ENCODE results near the gene LRRC3. TPM values are rescaled to one million over a fixed set of nuclear protein-coding genes. Genes with fewer than 3 reads are reported as not detected.

LRRC3 gene
- total and polyA plus RNA-seq, 2 donors (not counting 3 experiments of a cell fraction or from before 2014, with no cell fraction given): 4.8 to 4.9 TPM

DNA sequence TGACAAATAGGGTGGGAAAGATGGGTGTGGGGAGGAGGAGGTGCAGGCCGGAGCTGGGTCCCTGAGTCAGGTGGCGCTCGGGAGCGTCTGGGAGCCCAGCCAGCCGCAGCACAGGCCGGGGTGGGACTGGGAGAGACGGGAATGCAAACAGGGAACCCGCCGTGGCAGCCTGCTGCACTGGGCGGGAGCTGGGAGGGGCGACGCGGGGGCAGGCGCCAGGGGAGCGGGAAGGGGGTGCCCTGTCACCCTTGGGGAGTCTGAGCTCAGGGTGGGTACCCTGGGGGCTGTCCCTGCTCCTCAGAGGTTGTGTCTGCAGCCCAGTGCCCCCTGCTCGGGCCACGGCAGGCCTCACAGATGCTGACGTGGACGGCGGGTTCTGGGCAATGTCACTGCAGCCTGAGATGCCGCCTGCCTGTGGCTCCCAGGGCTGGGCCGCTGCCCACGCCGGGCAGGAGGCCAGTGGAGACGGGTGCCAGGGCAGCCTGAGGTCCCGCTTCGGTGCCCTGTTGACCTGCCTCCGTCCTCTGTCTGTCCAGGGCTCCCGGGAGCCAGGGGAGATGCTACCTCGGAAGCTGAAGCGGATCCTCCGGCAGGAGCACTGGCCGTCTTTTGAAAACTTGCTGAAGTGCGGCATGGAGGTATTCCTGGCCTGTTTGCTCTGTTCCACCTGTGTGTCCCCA lies 16.6 kb upstream of the LRRC3 start:
- no peak overlapping the region for H3K27ac ChIP-seq (ENCODE audit: insufficient read depth, low read depth, low read length)
- FAIRE-seq (no peak), DNase-seq (ENCODE audit: low read depth, low spot score) (no peak)
- H3K27me3 ChIP-seq (ENCODE audit: control insufficient read depth in 2 of 2, insufficient read depth in 2 of 2, low read length in 2 of 2): no peaks in the 10 kb centered on the region
- H3K79me2 ChIP-seq (ENCODE audit: control insufficient read depth, insufficient read depth, low read length): no peaks in the 10 kb centered on the region
- TF ChIP-seq FOS (IDR thresholded peaks at IDR 0.05; ENCODE audit: borderline replicate concordance, insufficient read depth, low read length): no peak
- no peak for TF ChIP-seq EZH2 (IDR thresholded peaks at IDR 0.05; ENCODE audit: borderline replicate concordance, low read depth, low read length, severe bottlenecking)
- TF ChIP-seq JUN (IDR thresholded peaks at IDR 0.05; ENCODE audit: borderline replicate concordance, insufficient read depth, insufficient read length, low read depth): no peak
- no peak for TF ChIP-seq POLR2AphosphoS5 (IDR thresholded peaks at IDR 0.05; ENCODE audit: insufficient read depth, low read depth, low read length)
- no peak for TF ChIP-seq POLR2A (IDR thresholded peaks at IDR 0.05; ENCODE audit: low read depth, low read length)
- no peaks in the 10 kb centered on the region for H3K36me3 ChIP-seq (ENCODE audit: control insufficient read depth in 2 of 2, extremely low read depth in 1 of 2, insufficient read depth in 2 of 2, low read length in 2 of 2)
- CTCF ChIA-PET: no interaction called here
- BruUV-seq (replicated peaks): no TSS peak
- H4K20me1 ChIP-seq (replicated peaks; ENCODE audit: control insufficient read depth, extremely low read depth, insufficient read depth, low read length): no peaks in the 10 kb centered on the region
- H3K9me3 ChIP-seq (replicated peaks; ENCODE audit: control insufficient read depth, insufficient read depth, low read length): no peaks in the 10 kb centered on the region
- H3K4me3 ChIP-seq (replicated peaks in 1 of 3; ENCODE audit: insufficient read depth in 1 of 3, low read depth in 1 of 3, low read length in 3 of 3): no peak overlapping the region
- dilution Hi-C loops (cut with MboI; ENCODE audit: extremely low pct_ligation_motif_present, low sequenced_read_pairs) (no loop called here), intact Hi-C loops (cut with micrococcal nuclease) (no loop called here)
- H3K4me2 ChIP-seq (ENCODE audit: insufficient read depth, low read length): no peak overlapping the region
- no peaks in the 10 kb centered on the region for H3K4me1 ChIP-seq (ENCODE audit: control insufficient read depth, extremely low read depth, insufficient read depth, low read length)
- no peak overlapping the region for H2AFZ ChIP-seq (ENCODE audit: low read depth, low read length)
- no peaks in the 10 kb centered on the region for H3K9me1 ChIP-seq (replicated peaks; ENCODE audit: control insufficient read depth, extremely low read depth, insufficient read depth, low read length)
- no peak overlapping the region for H3K9ac ChIP-seq (replicated peaks; ENCODE audit: extremely low read depth, insufficient read depth, low read length)
- POLR2A ChIA-PET: no interaction called here

DNA sequence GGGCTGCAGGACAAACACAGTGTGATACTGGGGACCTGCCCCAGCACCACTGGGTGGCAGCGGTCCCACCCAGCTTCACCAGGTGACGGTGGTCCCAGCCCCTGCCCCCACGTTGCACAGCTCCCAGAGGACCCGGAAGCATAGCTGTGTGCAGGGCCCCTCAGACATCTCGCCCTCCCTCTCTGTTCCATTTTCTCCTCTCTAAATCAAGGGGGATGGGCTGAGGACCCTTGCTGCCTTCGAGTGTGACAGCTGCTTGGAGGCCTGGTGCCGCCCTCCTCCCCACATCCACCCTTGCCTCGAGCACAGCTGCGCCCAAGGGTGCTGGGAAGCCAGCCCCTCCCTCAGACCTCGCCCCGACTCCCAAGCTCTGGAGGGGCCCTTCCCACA lies 16.1 kb upstream of the LRRC3 start:
- Histone ChIP-seq H3K9ac (replicated peaks; ENCODE audit: extremely low read depth, insufficient read depth, low read length) (no peak overlapping the region), H3K4me2 (ENCODE audit: insufficient read depth, low read length) (no peak overlapping the region), H3K4me1 (ENCODE audit: control insufficient read depth, extremely low read depth, insufficient read depth, low read length) (no peaks in the 10 kb centered on the region), H3K9me1 (replicated peaks; ENCODE audit: control insufficient read depth, extremely low read depth, insufficient read depth, low read length) (no peaks in the 10 kb centered on the region), H3K79me2 (ENCODE audit: control insufficient read depth, insufficient read depth, low read length) (no peaks in the 10 kb centered on the region), H3K27me3 (ENCODE audit: control insufficient read depth in 2 of 2, insufficient read depth in 2 of 2, low read length in 2 of 2) (no peaks in the 10 kb centered on the region), H3K36me3 (ENCODE audit: control insufficient read depth in 2 of 2, extremely low read depth in 1 of 2, insufficient read depth in 2 of 2, low read length in 2 of 2) (no peaks in the 10 kb centered on the region), H2AFZ (ENCODE audit: low read depth, low read length) (no peak overlapping the region), H3K27ac (ENCODE audit: insufficient read depth, low read depth, low read length) (no peak overlapping the region), H3K9me3 (replicated peaks; ENCODE audit: control insufficient read depth, insufficient read depth, low read length) (no peaks in the 10 kb centered on the region), H4K20me1 (replicated peaks; ENCODE audit: control insufficient read depth, extremely low read depth, insufficient read depth, low read length) (no peaks in the 10 kb centered on the region), H3K4me3 (replicated peaks in 1 of 3; ENCODE audit: insufficient read depth in 1 of 3, low read depth in 1 of 3, low read length in 3 of 3) (no peak overlapping the region)
- intact Hi-C loops (cut with micrococcal nuclease): no loop called here
- FAIRE-seq (no peak), DNase-seq (ENCODE audit: low read depth, low spot score) (no peak)
- dilution Hi-C loops (cut with MboI; ENCODE audit: extremely low pct_ligation_motif_present, low sequenced_read_pairs): no loop called here
- ChIA-PET CTCF (no interaction called here), POLR2A (no interaction called here)
- no TSS peak for BruUV-seq (replicated peaks)
- no peak for TF ChIP-seq POLR2A (IDR thresholded peaks at IDR 0.05; ENCODE audit: low read depth, low read length)
- TF ChIP-seq FOS (IDR thresholded peaks at IDR 0.05; ENCODE audit: borderline replicate concordance, insufficient read depth, low read length): no peak
- TF ChIP-seq, protein P1, sequence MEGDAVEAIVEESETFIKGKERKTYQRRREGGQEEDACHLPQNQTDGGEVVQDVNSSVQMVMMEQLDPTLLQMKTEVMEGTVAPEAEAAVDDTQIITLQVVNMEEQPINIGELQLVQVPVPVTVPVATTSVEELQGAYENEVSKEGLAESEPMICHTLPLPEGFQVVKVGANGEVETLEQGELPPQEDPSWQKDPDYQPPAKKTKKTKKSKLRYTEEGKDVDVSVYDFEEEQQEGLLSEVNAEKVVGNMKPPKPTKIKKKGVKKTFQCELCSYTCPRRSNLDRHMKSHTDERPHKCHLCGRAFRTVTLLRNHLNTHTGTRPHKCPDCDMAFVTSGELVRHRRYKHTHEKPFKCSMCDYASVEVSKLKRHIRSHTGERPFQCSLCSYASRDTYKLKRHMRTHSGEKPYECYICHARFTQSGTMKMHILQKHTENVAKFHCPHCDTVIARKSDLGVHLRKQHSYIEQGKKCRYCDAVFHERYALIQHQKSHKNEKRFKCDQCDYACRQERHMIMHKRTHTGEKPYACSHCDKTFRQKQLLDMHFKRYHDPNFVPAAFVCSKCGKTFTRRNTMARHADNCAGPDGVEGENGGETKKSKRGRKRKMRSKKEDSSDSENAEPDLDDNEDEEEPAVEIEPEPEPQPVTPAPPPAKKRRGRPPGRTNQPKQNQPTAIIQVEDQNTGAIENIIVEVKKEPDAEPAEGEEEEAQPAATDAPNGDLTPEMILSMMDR (IDR thresholded peaks at IDR 0.05; ENCODE audit: extremely low read depth in 1 of 2, insufficient read depth in 1 of 2, low read depth in 1 of 2, low read length in 2 of 2): no peak
- TF ChIP-seq JUN (IDR thresholded peaks at IDR 0.05; ENCODE audit: borderline replicate concordance, insufficient read depth, insufficient read length, low read depth): no peak
- TF ChIP-seq EZH2 (IDR thresholded peaks at IDR 0.05; ENCODE audit: borderline replicate concordance, low read depth, low read length, severe bottlenecking): no peak
- TF ChIP-seq, protein P2, sequence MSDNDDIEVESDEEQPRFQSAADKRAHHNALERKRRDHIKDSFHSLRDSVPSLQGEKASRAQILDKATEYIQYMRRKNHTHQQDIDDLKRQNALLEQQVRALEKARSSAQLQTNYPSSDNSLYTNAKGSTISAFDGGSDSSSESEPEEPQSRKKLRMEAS (IDR thresholded peaks at IDR 0.05; ENCODE audit: insufficient read depth, insufficient read length): no peak
- TF ChIP-seq GATA2 (IDR thresholded peaks at IDR 0.05; ENCODE audit: insufficient read depth, insufficient read length, low read depth, low read length): no peak
- no peak for TF ChIP-seq MYC (IDR thresholded peaks at IDR 0.05; ENCODE audit: low read depth, low read length)
- no peak for TF ChIP-seq POLR2AphosphoS5 (IDR thresholded peaks at IDR 0.05; ENCODE audit: insufficient read depth, low read depth, low read length)

All from endothelial cell of umbilical vein (primary cell).